ENCODE measurements around the gene MUC13.

DNA sequence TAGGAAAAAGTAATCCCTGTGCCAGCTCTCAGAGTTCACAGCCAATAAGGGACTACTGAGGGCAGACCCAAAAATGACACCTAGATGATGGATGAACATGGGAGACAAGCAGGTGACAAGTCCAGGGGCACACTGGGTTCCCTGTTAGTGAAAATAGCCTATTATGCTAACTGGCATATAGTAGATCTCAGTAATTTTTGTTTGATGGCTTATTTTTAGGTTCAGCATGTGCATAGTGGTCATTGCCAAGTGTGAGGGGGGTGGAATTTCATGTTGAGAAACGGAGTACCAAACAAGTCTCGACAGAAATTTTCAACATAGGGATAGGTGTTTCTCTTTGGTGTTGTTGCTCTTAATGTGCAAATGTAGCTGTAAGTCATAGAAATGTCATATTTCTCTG, 41.0 kb downstream of the MUC13 start:
- TF ChIP-seq ARNTL (CRISPR knock-in tag; IDR thresholded peaks at IDR 0.05; ENCODE audit: borderline replicate concordance, low read depth): no peak
- no peak for TF ChIP-seq GLIS3 (CRISPR knock-in tag; IDR thresholded peaks at IDR 0.05)
- TF ChIP-seq TOX (CRISPR knock-in tag; IDR thresholded peaks at IDR 0.05; ENCODE audit: borderline replicate concordance): no peak
- no peak for TF ChIP-seq RARB (CRISPR knock-in tag; IDR thresholded peaks at IDR 0.05)
- TF ChIP-seq OSR1 (CRISPR knock-in tag; IDR thresholded peaks at IDR 0.05): no peak
- TF ChIP-seq ZFP3 (CRISPR knock-in tag; IDR thresholded peaks at IDR 0.05): no peak
- TF ChIP-seq, protein P1, sequence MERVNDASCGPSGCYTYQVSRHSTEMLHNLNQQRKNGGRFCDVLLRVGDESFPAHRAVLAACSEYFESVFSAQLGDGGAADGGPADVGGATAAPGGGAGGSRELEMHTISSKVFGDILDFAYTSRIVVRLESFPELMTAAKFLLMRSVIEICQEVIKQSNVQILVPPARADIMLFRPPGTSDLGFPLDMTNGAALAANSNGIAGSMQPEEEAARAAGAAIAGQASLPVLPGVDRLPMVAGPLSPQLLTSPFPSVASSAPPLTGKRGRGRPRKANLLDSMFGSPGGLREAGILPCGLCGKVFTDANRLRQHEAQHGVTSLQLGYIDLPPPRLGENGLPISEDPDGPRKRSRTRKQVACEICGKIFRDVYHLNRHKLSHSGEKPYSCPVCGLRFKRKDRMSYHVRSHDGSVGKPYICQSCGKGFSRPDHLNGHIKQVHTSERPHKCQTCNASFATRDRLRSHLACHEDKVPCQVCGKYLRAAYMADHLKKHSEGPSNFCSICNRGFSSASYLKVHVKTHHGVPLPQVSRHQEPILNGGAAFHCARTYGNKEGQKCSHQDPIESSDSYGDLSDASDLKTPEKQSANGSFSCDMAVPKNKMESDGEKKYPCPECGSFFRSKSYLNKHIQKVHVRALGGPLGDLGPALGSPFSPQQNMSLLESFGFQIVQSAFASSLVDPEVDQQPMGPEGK (CRISPR knock-in tag; IDR thresholded peaks at IDR 0.05; ENCODE audit: borderline replicate concordance): no peak
- no peak for TF ChIP-seq ZNF70 (CRISPR knock-in tag; IDR thresholded peaks at IDR 0.05)
- no peak for TF ChIP-seq ESRRG (CRISPR knock-in tag; IDR thresholded peaks at IDR 0.05)
- TF ChIP-seq, protein P2, sequence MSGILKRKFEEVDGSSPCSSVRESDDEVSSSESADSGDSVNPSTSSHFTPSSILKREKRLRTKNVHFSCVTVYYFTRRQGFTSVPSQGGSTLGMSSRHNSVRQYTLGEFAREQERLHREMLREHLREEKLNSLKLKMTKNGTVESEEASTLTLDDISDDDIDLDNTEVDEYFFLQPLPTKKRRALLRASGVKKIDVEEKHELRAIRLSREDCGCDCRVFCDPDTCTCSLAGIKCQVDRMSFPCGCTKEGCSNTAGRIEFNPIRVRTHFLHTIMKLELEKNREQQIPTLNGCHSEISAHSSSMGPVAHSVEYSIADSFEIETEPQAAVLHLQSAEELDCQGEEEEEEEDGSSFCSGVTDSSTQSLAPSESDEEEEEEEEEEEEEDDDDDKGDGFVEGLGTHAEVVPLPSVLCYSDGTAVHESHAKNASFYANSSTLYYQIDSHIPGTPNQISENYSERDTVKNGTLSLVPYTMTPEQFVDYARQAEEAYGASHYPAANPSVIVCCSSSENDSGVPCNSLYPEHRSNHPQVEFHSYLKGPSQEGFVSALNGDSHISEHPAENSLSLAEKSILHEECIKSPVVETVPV (CRISPR knock-in tag; IDR thresholded peaks at IDR 0.05): no peak
- TF ChIP-seq SNAI2 (CRISPR knock-in tag; IDR thresholded peaks at IDR 0.05): no peak
- no peak for TF ChIP-seq ZFP30 (CRISPR knock-in tag; IDR thresholded peaks at IDR 0.05)
